Measurements from ENCODE around the gene CAMKMT.

CAMKMT gene

DNA sequence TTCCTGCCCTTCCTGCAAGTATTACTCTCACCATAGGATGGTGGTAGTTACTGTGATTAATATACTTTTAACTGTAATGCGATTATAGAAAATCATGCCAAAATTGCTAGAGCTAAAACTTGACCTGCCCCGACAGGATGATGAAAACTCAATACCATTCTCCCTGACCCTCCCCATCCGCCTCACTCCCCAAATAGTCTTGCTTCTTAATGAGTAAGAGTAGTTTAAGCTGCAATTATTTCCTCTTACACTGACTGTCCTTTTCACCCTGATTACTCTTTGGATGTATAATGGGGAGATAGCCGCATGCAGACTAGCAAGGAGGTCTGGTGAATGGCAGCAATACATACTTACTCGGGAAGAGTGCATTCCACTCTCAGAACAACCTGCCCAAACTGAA is 310.2 kb downstream of the CAMKMT start:
- Histone ChIP-seq H3K4me3 (ENCODE audit: insufficient read depth, low read depth, low read length, poor library complexity, severe bottlenecking) (no peak overlapping the region), H3K27ac (ENCODE audit: insufficient read depth, low read length, poor library complexity, severe bottlenecking) (no peak overlapping the region), H3K9me3 (ENCODE audit: control insufficient read depth, low read length) (no peaks in the 10 kb centered on the region), H3K27me3 (replicated peaks; ENCODE audit: control insufficient read depth, insufficient read depth, low read length, poor library complexity, severe bottlenecking) (no peaks in the 10 kb centered on the region), H3K36me3 (ENCODE audit: control insufficient read depth, insufficient read depth, low read length) (no peaks in the 10 kb centered on the region), H3K4me1 (ENCODE audit: control insufficient read depth, insufficient read depth, low read length, poor library complexity, severe bottlenecking) (no peaks in the 10 kb centered on the region)
- DNase-seq: no peak

DNA sequence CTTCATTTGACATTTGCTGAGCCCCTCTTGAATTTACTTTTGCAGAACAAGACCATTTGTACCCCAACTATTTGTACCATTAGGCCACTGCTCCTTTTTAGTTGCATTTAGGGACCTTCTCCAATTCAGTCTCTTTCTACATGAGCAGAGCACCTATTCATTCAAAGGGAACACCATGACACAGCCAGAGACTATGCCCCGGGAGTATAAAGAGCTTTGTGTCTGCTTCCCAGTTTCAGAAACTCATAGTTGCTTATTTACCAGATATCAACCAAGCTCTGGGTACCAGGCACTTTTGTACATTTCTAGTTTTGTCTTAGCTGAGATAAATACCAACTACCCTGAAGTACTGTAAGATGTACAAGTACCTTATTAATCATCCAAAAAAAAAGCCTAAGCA is 310.7 kb downstream of the CAMKMT start:
- H3K4me3 ChIP-seq (ENCODE audit: insufficient read depth, low read depth, low read length, poor library complexity, severe bottlenecking): no peak overlapping the region
- no peaks in the 10 kb centered on the region for H3K9me3 ChIP-seq (ENCODE audit: control insufficient read depth, low read length)
- DNase-seq: no peak
- H3K4me1 ChIP-seq (ENCODE audit: control insufficient read depth, insufficient read depth, low read length, poor library complexity, severe bottlenecking): no peaks in the 10 kb centered on the region
- no peak overlapping the region for H3K27ac ChIP-seq (ENCODE audit: insufficient read depth, low read length, poor library complexity, severe bottlenecking)
- H3K27me3 ChIP-seq (replicated peaks; ENCODE audit: control insufficient read depth, insufficient read depth, low read length, poor library complexity, severe bottlenecking): no peaks in the 10 kb centered on the region
- H3K36me3 ChIP-seq (ENCODE audit: control insufficient read depth, insufficient read depth, low read length): no peaks in the 10 kb centered on the region

- no peak for DNase-seq
- Histone ChIP-seq H3K4me3 (ENCODE audit: insufficient read depth, low read depth, low read length, poor library complexity, severe bottlenecking) (no peak overlapping the region), H3K9me3 (ENCODE audit: control insufficient read depth, low read length) (no peaks in the 10 kb centered on the region), H3K4me1 (ENCODE audit: control insufficient read depth, insufficient read depth, low read length, poor library complexity, severe bottlenecking) (no peaks in the 10 kb centered on the region), H3K27me3 (replicated peaks; ENCODE audit: control insufficient read depth, insufficient read depth, low read length, poor library complexity, severe bottlenecking) (no peaks in the 10 kb centered on the region), H3K36me3 (ENCODE audit: control insufficient read depth, insufficient read depth, low read length) (no peaks in the 10 kb centered on the region), H3K27ac (ENCODE audit: insufficient read depth, low read length, poor library complexity, severe bottlenecking) (no peak overlapping the region)
Observed at GRCh38 chr2:44674473-44675284, 312.9 kb downstream of the CAMKMT start.

DNA sequence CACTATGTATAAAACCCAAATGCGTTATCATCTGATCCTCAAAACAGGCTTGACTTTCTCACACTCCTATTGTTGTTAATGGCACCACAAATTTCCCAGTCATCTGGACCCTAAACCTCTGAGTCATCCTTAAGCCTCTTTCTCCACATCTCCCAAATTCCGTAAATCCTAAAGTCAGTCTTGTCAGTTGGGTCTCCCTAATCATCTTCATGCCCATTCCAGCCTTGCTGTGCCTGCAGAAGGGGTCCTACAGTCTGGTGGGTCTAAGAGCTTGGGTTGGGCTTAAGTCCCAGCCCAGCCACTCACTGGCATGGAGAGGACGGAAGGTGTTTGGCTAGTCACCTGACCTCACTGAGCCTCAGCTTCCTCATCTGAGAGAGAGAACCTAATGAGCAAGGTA is 314.6 kb downstream of the CAMKMT start:
- Histone ChIP-seq H3K27me3 (replicated peaks; ENCODE audit: control insufficient read depth, insufficient read depth, low read length, poor library complexity, severe bottlenecking) (no peaks in the 10 kb centered on the region), H3K36me3 (ENCODE audit: control insufficient read depth, insufficient read depth, low read length) (no peaks in the 10 kb centered on the region), H3K4me3 (ENCODE audit: insufficient read depth, low read depth, low read length, poor library complexity, severe bottlenecking) (no peak overlapping the region), H3K4me1 (ENCODE audit: control insufficient read depth, insufficient read depth, low read length, poor library complexity, severe bottlenecking) (no peaks in the 10 kb centered on the region), H3K9me3 (ENCODE audit: control insufficient read depth, low read length) (no peaks in the 10 kb centered on the region), H3K27ac (ENCODE audit: insufficient read depth, low read length, poor library complexity, severe bottlenecking) (no peak overlapping the region)
- no peak for DNase-seq

DNA sequence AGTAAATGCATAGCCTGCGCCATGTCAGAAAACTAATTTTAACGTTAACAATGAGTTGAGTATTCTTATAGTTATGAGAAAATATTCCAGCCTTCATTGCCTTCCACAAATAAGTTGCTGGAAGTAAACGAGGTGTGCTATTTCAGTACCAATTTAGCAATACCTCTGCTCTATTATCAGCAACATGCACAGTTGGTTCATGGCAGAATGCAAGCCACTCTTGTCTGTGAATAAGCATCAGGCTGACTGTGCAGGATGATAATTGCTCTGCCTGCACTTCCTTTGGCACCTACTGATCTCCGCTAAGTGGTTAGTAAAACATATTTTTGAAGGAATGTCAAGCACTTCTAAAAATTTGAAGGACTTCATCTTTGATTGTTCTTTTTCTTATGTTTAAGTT is 317.8 kb downstream of the CAMKMT start:
- H3K27me3 ChIP-seq (replicated peaks; ENCODE audit: control insufficient read depth, insufficient read depth, low read length, poor library complexity, severe bottlenecking): no peaks in the 10 kb centered on the region
- no peaks in the 10 kb centered on the region for H3K4me1 ChIP-seq (ENCODE audit: control insufficient read depth, insufficient read depth, low read length, poor library complexity, severe bottlenecking)
- no peak overlapping the region for H3K4me3 ChIP-seq (ENCODE audit: insufficient read depth, low read depth, low read length, poor library complexity, severe bottlenecking)
- H3K27ac ChIP-seq (ENCODE audit: insufficient read depth, low read length, poor library complexity, severe bottlenecking): no peak overlapping the region
- no peaks in the 10 kb centered on the region for H3K9me3 ChIP-seq (ENCODE audit: control insufficient read depth, low read length)
- no peak for DNase-seq
- no peaks in the 10 kb centered on the region for H3K36me3 ChIP-seq (ENCODE audit: control insufficient read depth, insufficient read depth, low read length)

DNA sequence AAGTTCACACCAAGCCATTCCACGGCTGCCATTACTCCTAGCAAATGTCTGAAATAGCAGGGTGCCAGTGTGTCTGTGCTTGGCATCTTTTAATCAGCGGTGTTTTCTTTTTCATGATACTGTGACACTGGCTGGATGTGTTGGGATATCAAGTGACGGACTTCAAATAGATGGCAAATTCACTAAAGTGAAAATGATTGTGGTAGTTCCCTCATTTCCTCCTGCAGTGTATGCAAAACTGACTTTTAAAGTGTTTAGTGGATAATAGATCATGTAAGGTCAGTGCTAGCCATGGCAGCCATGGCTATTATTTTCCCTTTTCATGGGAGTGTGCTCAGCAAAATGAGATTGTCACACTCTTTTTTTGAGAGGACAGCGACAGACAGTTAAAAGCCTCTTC is 318.2 kb downstream of the CAMKMT start:
- no peak for DNase-seq
- H3K4me1 ChIP-seq (ENCODE audit: control insufficient read depth, insufficient read depth, low read length, poor library complexity, severe bottlenecking): no peaks in the 10 kb centered on the region
- no peaks in the 10 kb centered on the region for H3K9me3 ChIP-seq (ENCODE audit: control insufficient read depth, low read length)
- no peak overlapping the region for H3K4me3 ChIP-seq (ENCODE audit: insufficient read depth, low read depth, low read length, poor library complexity, severe bottlenecking)
- H3K36me3 ChIP-seq (ENCODE audit: control insufficient read depth, insufficient read depth, low read length): no peaks in the 10 kb centered on the region
- H3K27ac ChIP-seq (ENCODE audit: insufficient read depth, low read length, poor library complexity, severe bottlenecking): no peak overlapping the region
- no peaks in the 10 kb centered on the region for H3K27me3 ChIP-seq (replicated peaks; ENCODE audit: control insufficient read depth, insufficient read depth, low read length, poor library complexity, severe bottlenecking)

GRCh38 chr2:44680424-44680971 is 318.8 kb downstream of the CAMKMT start:
- H3K36me3 ChIP-seq (ENCODE audit: control insufficient read depth, insufficient read depth, low read length): no peaks in the 10 kb centered on the region
- DNase-seq: no peak
- H3K9me3 ChIP-seq (ENCODE audit: control insufficient read depth, low read length): no peaks in the 10 kb centered on the region
- no peak overlapping the region for H3K4me3 ChIP-seq (ENCODE audit: insufficient read depth, low read depth, low read length, poor library complexity, severe bottlenecking)
- H3K27me3 ChIP-seq (replicated peaks; ENCODE audit: control insufficient read depth, insufficient read depth, low read length, poor library complexity, severe bottlenecking): no peaks in the 10 kb centered on the region
- no peak overlapping the region for H3K27ac ChIP-seq (ENCODE audit: insufficient read depth, low read length, poor library complexity, severe bottlenecking)
- H3K4me1 ChIP-seq (ENCODE audit: control insufficient read depth, insufficient read depth, low read length, poor library complexity, severe bottlenecking): no peaks in the 10 kb centered on the region

GRCh38 chr2:44680983-44681531 is 319.3 kb downstream of the CAMKMT start:
- Histone ChIP-seq H3K9me3 (ENCODE audit: control insufficient read depth, low read length) (no peaks in the 10 kb centered on the region), H3K4me3 (ENCODE audit: insufficient read depth, low read depth, low read length, poor library complexity, severe bottlenecking) (no peak overlapping the region), H3K4me1 (ENCODE audit: control insufficient read depth, insufficient read depth, low read length, poor library complexity, severe bottlenecking) (no peaks in the 10 kb centered on the region), H3K27ac (ENCODE audit: insufficient read depth, low read length, poor library complexity, severe bottlenecking) (no peak overlapping the region), H3K36me3 (ENCODE audit: control insufficient read depth, insufficient read depth, low read length) (no peaks in the 10 kb centered on the region), H3K27me3 (replicated peaks; ENCODE audit: control insufficient read depth, insufficient read depth, low read length, poor library complexity, severe bottlenecking) (no peaks in the 10 kb centered on the region)
- DNase-seq: no peak

DNA sequence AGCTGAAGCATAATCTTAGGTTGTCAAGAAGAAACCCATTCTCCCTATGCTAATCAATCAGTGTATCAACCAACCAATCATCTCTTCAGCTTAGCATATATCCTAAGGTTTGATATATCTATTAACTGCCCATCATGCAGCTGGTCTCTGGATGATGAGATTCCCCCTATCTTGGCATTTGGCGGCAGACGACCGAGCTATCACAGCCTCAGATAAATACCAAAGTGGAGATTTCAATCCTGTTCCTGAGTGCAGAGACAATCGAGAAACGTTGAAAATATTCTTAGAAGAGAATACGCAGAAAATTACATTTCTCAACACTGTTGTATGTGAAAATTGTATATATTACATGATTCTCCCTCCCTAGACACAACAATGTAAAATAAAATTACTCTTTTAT is 320.7 kb downstream of the CAMKMT start:
- H3K9me3 ChIP-seq (ENCODE audit: control insufficient read depth, low read length): no peaks in the 10 kb centered on the region
- no peak overlapping the region for H3K4me3 ChIP-seq (ENCODE audit: insufficient read depth, low read depth, low read length, poor library complexity, severe bottlenecking)
- no peak overlapping the region for H3K27ac ChIP-seq (ENCODE audit: insufficient read depth, low read length, poor library complexity, severe bottlenecking)
- no peaks in the 10 kb centered on the region for H3K27me3 ChIP-seq (replicated peaks; ENCODE audit: control insufficient read depth, insufficient read depth, low read length, poor library complexity, severe bottlenecking)
- no peaks in the 10 kb centered on the region for H3K4me1 ChIP-seq (ENCODE audit: control insufficient read depth, insufficient read depth, low read length, poor library complexity, severe bottlenecking)
- DNase-seq: no peak
- H3K36me3 ChIP-seq (ENCODE audit: control insufficient read depth, insufficient read depth, low read length): no peaks in the 10 kb centered on the region

DNA sequence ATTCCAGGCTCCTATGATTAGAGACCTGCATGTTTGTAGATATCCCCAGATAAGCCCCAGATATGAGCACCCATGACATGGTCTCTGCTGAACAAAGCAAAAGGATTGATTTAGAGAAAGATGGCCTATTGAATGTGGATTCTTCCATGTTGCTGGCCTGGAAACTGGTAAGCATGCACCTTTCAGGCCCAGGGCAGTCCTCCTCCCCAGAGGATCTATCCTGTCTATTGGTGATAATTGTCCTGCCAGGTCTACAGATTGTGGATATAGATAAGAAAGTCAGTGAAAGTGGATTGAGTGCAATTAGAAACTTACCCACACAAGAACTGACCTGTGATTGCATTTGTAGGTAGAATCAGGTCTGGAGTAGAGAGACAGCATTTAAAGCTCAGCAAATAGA is 322.8 kb downstream of the CAMKMT start:
- Histone ChIP-seq H3K27ac (ENCODE audit: insufficient read depth, low read length, poor library complexity, severe bottlenecking) (no peak overlapping the region), H3K36me3 (ENCODE audit: control insufficient read depth, insufficient read depth, low read length) (no peaks in the 10 kb centered on the region)
- DNase-seq: no peak

More for the DNA sequence above, 322.8 kb downstream of the CAMKMT start:
- H3K4me3 ChIP-seq (ENCODE audit: insufficient read depth, low read depth, low read length, poor library complexity, severe bottlenecking): no peak overlapping the region
- H3K9me3 ChIP-seq (ENCODE audit: control insufficient read depth, low read length): no peaks in the 10 kb centered on the region
- no peaks in the 10 kb centered on the region for H3K27me3 ChIP-seq (replicated peaks; ENCODE audit: control insufficient read depth, insufficient read depth, low read length, poor library complexity, severe bottlenecking)
- no peaks in the 10 kb centered on the region for H3K4me1 ChIP-seq (ENCODE audit: control insufficient read depth, insufficient read depth, low read length, poor library complexity, severe bottlenecking)
